HG03439 (cell line): Measurements from ENCODE around the gene UROC1.

ENCODE experiments used
- ATAC-seq: cut with Tn5 transposase; IDR thresholded peaks from one replicate; pipeline ENCODE4 v1.9.1; 2021; ENCODE audit warnings: mild to moderate bottlenecking, moderate library complexity; ENCODE audit not compliant: unreplicated experiment

The UROC1 gene

DNA sequence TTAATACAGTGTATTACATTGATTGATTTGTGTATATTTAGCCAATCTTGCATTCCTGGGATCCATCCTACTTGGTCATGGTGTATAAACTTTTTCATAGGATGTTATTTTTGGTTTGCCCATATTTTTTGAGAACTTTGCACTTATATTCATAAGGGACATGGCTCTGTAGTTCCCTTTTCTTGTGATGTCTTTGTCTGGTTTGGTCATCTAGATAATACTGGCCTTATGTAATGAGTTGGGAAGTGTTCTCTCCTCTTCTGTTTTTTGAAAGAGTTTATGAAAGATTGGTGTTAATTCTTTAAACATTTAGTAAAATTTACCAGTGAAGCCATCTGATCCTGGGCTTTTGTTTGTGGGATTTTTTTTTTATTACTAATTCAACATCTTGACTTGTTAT, 15.9 kb upstream of the UROC1 start:
- ATAC-seq: no peak

DNA sequence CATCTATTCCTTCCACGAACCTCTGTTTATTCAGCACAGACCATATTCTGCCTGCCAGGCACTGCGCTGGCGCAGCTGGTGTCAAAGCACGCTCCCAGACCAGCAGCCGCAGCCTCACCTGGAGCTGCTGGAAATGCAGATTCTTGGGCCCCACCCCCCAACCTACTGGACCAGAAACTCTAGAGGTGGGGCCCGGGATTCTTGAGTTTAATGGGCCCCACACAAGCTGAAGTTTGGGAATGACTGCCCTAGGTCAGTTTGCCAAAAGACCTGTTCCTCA, 13.4 kb upstream of the UROC1 start:
- ATAC-seq: no peak

- no peak for ATAC-seq
These were observed 12.8 kb upstream of the UROC1 start for GRCh38 chr3:126530171-126531050.

DNA sequence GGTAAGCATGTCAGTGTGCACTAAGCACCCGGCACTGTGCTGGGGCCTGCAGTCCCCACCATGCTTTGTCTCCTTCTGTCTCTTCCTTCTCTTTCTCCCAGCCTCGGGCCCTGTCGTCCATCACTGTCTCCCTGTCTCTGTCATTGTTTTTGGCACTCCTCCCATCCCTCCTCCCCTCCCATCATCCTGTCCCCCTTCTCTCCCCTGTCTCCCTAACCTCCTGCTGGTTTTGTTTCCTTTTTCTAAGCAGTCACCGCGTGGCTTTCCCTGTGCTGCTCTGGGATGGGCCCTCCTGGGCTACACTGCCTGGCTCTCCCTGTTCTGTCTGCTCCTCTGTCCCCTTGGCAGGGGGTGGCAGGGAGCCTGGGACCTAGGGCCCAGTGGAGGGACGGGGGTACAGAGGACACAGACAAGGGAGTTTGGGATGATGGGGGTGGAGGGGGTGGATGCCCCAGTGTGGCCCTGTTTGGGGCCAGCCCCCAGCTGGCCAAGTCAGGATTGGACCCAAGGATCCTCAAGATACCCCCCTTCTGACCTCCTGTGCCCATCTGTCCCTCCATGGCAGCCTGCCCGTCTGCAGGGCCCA, 12.1 kb upstream of the UROC1 start:
- ATAC-seq: no peak

GRCh38 chr3:126528800-126529541, 11.4 kb upstream of the UROC1 start:
- no peak for ATAC-seq

GRCh38 chr3:126528419-126528799, 10.8 kb upstream of the UROC1 start:
- ATAC-seq: no peak

DNA sequence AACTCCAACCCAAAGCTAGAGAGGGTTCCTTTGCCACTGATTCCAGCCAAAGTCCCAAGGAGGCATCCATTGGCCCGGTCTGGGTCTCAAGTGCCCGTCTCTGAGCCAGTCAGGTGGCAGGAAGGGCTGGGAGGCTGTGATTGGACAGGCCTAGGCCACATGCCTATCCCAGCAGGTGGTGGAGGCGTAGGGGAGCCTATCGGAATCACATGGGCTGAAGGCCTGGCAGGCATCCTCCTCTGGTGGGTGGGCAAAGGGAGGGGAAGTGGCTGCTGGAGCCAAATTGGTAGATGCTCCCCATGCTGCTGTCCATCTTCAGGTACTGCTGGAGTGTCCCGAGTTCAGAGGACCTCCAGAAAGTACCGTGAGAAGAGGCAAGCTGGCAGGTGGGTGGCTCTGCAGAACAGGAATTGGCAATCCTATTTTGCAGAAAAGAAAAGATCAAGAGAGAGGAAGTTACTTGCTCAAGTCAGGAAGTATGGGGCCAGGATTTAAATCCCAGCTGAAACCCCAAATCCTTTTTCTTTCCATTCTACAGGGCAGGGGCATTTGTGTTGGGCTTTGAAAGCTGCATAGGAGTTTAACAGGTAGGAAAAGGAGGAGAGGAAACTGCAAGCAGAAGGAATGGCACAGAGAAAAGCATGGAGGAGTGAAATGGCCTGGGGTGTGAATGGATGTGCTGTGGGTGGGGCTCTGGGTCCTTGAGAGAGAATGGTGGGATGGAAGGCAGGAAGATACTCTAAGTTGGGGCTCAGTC, 10.1 kb upstream of the UROC1 start:
- ATAC-seq: no peak

DNA sequence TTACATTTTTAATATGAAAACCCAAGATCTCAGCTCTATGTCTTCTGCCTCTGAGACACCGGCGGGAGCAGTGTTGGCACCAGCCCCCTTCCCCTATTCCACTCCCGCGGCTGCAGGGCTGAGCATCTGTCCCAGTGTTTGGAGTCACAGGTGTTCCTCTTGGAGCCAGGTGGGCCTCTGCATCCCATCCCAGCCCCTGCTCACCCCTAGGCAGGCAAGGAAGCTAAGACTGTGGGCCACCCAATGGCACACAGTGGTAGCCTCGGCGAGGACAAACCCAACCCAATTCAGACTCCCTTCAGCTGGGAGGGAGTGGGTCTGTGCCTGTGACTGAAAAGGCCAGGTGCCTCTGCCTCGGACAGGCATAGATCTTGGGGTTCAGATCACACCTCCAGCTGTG, 9.4 kb upstream of the UROC1 start:
- no peak for ATAC-seq

- ATAC-seq: no peak
These were observed 9.1 kb upstream of the UROC1 start for GRCh38 chr3:126526668-126527005.

GRCh38 chr3:126525853-126526667, 8.5 kb upstream of the UROC1 start:
- ATAC-seq: no peak

DNA sequence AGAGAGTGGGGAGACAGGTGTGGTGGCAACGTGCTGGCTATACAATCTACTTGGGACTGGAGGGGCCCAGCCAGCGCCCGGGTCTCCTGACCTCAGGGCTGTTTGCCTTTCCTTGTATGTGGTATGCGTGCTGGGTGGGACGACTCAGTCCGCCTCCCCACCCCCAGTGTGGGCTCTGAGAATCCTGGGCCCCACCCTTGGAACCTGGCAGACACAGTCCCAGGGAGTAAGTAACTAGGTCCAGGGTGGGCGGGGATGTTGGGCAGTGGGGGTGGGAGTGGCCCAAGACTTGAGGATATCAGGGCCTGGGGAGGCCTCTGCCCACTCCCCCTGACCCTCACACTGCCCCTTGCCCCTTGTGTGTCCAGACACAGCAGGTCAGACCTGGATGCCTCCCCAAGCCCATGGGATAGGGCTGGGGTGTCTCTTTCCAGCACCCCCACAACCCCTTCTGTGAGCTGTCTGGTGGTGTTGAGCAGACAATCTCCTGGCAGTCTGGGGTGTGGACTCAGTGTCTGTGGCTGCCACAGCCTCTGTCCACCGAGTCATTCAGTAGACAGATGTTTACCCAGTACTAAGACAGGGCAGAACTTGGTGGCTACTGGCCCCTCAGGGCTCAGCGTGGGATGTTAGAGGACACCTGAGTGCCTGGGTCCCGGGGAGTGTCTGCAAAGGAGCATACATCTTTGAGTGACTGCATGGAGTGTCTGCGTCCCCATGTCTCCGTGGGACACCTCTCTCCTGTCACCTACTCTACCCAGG, 7.7 kb upstream of the UROC1 start:
- no peak for ATAC-seq

GRCh38 chr3:126524429-126524988, 6.9 kb upstream of the UROC1 start:
- no peak for ATAC-seq

DNA sequence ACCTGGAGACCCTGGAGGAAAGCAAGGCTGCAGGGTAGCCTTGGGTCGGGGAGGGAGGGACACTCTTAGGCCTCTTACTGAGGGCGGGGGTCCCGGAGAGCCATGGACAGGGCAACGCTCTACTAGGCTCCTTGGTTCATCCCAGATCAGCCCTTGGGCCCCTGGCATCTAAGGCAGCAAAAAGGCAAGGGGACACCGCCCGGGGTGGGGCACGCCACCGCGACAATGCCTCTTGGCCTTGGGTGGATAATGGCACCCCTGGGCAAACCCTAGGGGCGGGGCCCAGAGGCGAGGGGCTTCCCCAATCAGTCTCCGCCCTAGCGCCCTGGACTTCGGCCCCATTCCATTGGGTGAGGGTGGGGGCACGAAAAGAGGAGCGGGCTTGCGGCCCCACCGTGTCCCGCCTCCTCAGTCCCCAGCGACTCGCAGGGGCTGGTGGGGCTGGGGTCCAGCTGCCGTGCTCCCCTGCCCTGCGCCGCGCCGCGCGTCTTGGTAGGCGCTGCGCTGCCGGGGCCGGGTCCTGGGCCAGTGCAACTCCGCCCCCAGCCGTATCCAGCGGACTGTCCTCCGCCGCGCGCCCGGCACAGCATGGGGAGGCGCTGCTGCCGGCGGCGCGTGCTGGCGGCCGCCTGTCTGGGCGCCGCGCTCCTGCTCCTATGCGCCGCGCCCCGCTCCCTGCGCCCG, 6.3 kb upstream of the UROC1 start, which contains the start of gene CHST13:
Gene CHST13, plus strand, starts transcription at position 411 of the 684 bp plus-strand sequence. Its CDS starts 178 bp downstream, at position 589.
- no peak for ATAC-seq

DNA sequence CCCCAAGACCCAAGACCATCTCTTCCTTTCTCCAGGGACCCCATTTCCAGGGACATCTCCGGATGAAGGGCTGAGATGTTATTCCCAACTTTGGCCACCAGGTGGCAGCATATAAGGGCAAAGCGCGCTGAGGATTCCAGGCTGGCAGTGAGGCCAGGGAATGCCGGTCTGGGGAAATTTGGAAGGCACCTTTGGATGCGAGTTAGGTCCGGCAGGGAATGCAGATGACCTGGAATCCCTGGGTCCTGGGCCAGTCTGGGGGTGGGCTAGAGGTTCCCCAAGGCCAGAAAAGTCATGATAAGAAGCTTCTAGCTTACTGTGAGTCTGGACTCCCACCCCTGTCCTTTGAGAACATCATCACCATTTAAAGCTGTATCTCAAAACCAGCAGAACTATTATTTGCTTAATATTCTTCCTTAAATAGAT, 4.8 kb upstream of the UROC1 start:
- ATAC-seq: no peak

- ATAC-seq: no peak
These were observed 3.7 kb upstream of the UROC1 start for GRCh38 chr3:126521122-126521891.

- ATAC-seq: no peak
These were observed 2.2 kb upstream of the UROC1 start for GRCh38 chr3:126519506-126520455.

DNA sequence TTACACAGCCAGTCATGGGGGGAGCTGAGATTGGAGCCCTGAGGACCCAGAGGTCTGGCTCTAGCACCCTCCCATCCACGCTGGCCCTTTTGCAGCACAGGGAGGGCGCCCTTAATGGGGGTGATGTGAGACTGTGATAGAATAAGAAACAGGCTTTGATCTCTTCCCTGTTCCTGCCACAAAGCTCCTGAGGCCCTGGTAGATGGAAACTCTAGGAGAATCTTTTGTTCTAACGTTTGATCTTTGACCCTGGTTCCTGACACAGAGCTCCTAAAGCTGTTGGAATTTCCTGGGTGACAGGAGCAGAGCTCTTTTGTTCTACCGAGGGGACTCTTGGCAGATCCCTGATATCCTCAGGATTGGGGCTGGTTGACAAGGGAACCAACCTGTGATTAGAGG, 1.2 kb upstream of the UROC1 start:
- no peak for ATAC-seq
